Right renal pelvis (tissue), 4 donors: ENCODE data around the gene SESN2. TPM values are rescaled to one million over a fixed set of nuclear protein-coding genes. Genes with fewer than 3 reads are reported as not detected.

Experiments
- DNase-seq, 4 donors: peaks; one replicate each; pipeline ENCODE4 v3.0.0-alpha.2; 2013; ENCODE audit warnings: low read depth in 4 of 4, low spot score in 3 of 4, missing footprints in 1 of 4
- polyA plus RNA-seq, 4 donors: library from polyadenylated mRNA; unstranded; fragments of 120-200 nt; gene quantifications; one replicate each; pipeline ENCODE4 v1.2.1, GENCODE V29; 2013; ENCODE audit not compliant: insufficient read length in 4 of 4

Gene SESN2, protein sequence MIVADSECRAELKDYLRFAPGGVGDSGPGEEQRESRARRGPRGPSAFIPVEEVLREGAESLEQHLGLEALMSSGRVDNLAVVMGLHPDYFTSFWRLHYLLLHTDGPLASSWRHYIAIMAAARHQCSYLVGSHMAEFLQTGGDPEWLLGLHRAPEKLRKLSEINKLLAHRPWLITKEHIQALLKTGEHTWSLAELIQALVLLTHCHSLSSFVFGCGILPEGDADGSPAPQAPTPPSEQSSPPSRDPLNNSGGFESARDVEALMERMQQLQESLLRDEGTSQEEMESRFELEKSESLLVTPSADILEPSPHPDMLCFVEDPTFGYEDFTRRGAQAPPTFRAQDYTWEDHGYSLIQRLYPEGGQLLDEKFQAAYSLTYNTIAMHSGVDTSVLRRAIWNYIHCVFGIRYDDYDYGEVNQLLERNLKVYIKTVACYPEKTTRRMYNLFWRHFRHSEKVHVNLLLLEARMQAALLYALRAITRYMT
- 10 to 100 TPM; 17.7 to 20.8 (median 19.2) TPM for polyA plus RNA-seq

DNA sequence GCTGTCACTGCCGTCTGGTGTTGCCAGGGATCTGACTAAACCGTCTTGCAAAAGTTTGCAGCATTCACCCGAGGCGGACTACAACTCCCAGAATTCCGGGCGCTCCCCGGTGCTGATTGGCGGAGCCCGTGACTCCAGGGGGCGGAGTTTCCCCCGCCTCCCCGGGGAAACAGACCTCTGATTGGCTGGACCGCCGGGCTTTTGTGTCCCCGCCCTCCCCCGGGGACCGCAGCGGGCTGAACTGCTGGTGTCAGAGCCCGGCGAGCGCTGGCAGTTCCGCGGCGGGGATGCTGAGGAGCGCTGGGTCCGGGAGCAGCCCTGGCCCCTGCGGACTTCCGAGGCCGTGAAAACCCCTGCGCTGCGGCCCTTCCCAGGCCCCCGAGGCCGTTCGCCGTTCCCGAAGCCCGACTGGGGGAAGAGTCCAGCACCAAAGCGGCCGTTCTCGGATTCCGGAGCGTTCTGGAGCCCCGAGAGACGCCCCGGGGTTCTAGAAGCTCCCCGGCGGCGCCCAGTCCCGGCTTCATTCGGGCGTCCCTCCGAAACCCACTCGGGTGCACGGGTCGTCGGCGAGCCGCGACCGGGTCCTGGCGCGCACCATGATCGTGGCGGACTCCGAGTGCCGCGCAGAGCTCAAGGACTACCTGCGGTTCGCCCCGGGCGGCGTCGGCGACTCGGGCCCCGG, at the start of gene SESN2:
TSS of gene SESN2 (plus strand) at position 267 of the 682 bp plus-strand sequence. CDS start at position 597, 330 bp downstream.
- peak; percentile 97 for DNase-seq

DNA sequence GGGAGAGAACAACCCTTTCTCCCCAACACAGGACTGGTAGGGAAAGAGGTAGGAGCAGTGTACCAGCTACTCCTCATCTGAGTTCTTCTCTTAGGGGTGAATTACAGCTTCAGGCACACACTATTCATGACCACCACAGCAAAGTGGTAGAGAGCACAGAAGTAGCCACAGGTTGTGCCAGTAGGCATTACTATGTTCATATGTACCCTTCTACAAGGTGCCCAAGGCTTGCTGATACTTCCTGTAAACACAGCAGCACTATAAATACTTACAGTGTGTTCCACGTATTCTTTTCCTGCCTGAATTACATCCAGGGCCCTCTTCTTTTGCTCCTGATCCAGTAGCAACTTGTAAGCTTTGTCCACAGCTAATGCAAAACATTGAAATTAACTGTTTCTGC, 49.6 kb upstream of the SESN2 start:
- no peak for DNase-seq

DNA sequence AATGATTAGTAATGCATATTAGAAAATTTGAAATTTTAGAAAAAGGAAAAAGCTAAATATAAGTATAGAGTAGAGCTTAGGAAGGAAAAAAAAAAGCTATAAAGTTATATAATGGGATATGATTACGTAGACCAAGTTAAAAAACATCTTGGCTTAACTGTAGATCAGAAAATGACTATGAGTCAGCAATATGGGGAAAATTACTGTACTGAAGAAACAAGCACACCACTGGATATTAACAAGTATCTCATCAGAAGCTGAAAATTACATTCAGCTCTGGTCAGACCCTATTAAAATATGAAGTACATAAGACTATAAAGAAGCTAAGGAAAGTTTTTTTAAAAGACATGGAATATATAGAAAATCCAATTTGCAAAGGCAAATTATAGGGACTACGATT, 46.0 kb upstream of the SESN2 start:
- no peak for DNase-seq

DNA sequence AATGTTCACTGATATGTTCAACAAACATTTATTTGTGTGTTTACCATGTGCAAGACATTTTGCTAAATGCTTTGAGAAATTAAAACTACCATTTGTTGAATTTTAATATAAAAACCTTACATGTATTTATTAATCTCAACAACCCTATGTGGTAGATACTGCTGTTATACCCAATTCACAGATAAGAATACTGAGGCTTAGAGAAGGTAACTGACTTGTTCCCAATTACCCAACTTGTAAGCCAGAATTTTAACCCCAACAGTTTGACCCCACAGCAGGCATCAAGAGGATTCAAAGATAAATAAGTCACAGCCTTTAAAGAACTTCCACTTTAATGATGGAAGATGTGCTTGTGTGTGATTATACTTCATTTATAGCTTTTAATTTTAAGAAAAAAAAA, 30.2 kb upstream of the SESN2 start:
- no peak for DNase-seq

DNA sequence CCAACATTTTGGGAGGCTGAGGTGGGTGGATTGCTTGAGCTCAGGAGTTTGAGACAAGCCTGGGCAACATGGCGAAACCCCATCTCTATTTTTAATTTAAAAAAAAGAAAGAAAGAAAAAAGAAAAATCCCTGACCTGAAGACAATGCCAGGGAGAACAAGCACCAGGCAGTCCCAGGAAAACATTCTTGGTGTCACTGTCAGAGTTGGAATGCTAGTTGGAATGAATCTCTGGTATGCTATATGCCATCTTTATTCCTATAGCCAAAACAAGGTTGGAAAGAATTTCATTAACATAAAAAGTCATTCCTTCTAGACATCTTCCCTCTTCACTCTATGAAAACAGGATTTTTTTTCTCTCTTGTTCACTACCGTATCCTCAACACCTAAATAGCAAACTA, 29.3 kb upstream of the SESN2 start:
- no peak for DNase-seq

DNA sequence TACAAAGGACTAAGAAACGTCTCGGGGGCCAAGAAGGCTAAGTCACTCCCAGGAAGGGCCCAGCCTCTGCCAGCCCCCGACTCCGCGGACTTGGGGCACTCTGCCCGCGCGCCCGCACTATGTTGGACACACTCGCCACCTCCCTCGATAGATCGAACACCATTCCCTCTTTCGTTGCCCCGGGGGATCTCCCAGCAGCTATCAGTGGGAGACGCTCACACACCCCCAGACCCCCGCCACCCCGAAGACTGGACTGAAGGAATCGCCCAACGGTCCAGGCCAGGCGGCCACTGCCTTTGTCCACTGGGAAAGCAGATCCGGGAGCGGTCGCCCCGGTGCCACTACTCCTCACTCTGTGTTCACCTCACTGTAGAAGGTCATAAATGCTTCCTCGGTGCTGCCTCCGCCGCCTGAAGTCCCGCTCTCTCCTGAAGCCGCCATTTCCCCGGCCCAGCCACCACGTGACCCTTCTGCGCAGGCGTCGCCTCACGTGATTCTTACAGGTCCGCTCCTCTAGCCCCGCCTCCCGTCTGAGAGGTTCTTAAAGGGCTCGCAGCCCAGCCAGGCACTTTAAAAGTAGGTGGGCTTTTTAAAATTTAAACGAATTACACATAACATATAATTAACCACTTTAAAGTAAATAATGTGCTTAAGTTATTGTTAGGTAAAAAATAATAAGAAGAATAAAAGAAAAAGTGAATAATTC, 26.6 kb upstream of the SESN2 start, which contains the start of gene DNAJC8:
TSS of gene DNAJC8 (minus strand) at position 472 of the 706 bp plus-strand sequence. CDS start at position 441, 31 bp downstream.
- peak in 3 of 4 donors; percentile 83 to 92 (median 85) for DNase-seq

DNA sequence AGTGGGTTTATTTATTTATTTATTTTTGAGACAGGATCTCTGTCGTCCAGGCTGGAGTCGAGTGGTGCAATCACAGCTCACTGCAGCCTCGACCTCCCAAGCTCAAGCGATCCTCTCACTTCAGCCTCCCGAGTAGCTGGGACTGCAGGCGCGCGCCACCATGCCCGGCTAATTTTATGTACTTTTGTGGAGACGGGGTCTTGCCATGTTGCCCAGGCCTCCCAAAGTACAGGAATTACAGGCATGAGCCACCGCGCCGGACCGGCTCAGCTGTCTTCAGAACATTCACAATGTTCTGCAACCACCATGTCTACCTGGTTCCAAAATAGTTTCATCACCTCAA, 26.1 kb upstream of the SESN2 start:
- no peak for DNase-seq

DNA sequence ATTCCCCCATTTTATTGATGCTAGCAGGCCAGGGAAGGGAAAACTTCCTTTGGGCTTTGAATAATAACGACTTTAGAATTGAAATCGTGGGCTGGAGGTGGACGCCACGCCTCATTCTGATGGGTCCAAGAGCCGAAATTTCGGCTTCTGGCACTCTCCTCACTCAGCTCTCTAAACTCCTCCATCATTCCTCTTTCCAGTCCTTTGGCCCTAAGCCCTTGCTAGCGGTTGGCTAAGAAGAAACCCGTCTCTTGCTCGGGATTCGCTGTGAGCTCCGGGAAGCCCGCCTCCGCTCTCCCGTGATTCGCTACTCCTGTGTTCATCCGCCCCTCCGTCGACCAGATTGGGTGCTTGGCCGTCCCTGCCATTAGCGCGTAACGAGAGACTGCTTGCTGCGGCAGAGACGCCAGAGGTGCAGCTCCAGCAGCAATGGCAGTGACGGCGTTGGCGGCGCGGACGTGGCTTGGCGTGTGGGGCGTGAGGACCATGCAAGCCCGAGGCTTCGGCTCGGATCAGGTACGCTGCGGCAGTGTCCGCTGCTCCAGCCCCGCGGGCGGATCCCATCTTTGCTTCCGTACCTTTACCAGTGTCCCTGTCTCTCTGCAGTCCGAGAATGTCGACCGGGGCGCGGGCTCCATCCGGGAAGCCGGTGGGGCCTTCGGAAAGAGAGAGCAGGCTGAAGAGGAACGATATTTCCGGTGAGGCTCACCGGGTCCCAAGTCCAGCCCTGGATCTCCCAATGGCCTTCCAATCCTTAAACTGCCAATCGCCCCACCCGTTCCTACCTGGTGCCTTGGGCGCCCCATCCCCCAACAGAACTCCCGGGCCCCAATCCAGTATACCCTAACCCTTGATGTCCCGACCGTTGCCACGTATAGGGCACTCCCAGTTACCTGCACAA, 23.3 kb upstream of the SESN2 start, which contains the start of gene ATP5IF1:
TSS of gene ATP5IF1 (plus strand) at position 370 of the 901 bp plus-strand sequence. CDS start at position 430, 60 bp downstream.
- DNase-seq = peak; percentile 88 to 96 (median 96)

DNA sequence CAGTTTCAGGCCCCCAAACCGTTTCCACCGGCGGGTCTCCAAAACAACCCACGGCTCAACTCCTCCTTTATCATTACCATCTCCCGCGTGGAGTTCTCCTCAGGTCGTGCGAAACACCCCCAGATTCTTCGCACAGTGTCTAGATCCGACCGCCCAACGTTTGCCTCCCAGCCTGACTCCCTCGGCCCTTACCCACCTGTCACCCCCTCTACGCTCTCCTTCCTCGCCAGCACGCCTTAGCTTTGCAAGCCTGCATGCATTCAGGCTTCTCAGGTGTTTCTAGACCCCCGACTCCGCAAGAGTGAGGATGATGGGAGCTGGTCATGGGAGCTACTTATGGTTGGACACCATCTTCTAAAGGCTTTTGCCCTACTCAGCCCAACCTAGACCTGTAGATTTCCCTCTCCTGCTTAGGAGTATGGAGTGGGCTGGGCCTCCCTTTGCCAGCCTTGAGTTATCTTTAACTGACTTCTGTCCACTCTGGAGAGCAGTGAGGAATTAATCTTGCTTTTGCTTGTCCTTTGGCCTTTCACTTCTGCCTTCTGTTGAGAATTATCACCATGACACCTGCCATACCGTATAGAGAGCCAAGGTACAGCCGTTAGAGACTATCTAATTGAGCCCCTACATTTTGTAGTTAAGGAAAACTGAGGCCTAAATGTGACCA, 22.5 kb upstream of the SESN2 start:
- DNase-seq = no peak

DNA sequence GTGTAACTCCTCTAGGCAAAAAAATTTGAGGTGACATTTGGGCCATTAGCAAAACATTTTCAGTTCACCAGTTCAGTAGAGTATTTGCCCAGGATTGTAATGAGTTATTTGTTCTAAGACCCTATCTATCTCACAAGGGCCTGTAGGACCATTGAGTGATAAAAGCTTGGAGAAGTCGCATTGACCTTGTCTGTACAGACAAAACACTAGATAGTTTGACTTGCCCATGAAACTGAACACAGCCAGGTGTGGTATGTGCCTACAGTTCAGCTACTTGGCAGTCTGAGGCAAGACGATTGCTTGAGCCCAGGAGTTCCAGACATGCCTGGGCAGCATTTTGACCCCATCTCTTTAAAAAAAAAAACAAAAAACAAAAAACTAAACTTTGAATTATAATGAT, 20.3 kb upstream of the SESN2 start:
- no peak for DNase-seq

DNA sequence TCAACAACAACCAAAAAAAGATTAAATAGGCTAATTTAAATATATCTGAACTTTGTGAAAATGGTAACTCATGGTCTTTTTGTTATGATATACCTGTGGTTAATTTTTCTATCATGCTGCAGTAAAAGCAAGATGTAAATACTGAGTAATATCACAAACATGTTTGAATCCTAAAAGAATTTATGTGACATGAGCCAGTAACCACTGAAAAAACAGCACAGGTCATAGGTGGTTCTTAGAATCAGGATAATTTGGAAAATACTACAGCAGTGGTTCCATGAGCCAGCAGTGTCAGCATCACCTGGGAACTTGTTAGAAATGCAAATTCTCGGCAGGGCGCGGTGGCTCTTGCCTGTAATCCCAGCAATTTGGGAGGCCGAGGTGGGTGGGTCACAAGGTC, 19.3 kb upstream of the SESN2 start:
- no peak for DNase-seq

DNA sequence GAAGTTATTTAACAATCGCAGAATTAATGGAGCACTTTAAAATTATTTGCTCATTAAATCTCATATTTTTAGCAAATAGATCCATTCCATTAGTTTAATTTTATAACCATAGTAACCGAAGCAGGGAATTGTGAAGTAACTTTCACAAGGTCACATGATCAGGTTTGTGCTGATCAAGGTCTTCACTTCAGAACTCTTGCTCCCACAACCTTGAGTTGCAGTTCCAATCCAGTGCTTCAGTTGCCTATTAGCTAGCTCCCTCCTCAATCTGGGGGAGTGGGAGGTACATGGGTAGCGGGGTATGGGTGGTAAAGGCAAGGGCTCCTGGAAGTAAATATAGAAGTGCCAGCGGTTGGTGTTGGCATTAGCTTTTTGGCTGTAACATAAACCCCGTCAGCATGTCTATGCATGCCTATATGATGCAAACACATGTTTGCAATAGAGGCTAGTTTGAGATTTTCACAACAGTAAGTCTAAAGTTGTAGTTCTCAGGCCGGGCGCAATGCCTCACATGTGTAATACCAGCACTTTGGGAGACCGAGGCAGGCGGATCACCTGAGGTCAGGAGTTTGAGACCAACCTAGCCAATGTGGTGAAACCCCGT, 17.6 kb upstream of the SESN2 start:
- no peak for DNase-seq

DNA sequence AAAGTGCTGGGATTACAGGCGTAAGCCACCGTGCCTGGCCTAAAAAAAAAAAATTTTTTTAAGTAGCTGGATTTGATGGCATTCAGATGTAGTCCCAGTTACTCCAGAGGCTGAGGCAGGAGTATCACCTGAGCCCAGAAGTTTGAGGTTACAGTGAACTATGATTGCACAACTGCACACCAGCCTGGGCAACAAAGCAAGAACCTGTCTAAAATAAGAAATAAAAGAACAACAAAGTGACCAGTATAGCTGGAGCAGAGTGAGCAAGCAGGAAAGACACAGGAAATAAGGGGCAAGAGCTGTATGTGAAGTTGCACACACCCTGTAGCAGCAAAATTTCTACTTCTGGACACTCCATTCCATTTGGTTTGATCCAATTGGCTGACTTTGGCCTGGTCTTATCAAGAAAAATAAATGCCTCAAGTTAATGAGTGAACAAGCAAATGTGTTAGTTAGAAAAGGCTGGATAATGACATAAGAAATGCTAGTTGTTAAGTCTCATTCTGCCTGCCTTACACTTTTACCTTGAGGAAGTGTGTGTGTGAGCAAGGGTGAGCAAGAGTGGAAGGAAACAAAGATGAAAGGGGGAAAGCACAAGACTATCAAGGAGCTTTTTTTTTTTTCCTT, 15.5 kb upstream of the SESN2 start:
- no peak for DNase-seq

DNA sequence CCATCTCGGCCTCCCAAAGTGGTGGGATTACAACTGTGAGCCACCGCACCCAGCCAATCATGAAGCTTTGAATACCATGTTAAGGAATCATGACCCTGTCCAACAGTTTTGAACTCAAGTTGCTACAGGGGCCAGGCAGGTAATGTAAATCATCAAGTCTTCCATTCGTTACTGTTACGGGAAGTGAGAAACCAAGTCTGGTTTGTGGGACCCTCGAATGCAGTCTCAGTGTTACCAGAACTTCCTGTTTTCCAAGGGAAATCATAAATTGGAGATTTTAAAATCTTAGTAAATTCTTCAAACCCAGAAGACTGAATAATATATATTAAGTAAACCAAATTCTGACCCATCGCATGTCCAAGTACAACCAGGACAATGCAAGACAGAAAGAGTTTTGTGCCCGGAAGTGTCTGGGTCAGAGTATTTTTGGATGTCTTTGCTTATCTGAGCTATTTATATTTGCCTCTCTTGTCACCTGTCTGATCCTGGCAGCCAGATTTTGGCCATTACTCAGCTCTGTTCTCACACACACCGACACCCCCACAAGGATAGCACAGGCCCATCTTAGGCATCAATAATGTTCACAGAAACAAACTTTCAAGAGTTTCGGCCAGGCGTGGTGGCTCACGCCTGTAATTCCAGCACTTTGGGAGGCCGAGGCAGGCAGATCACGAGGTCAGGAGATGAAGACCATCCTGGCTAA, 14.6 kb upstream of the SESN2 start:
- no peak for DNase-seq

DNA sequence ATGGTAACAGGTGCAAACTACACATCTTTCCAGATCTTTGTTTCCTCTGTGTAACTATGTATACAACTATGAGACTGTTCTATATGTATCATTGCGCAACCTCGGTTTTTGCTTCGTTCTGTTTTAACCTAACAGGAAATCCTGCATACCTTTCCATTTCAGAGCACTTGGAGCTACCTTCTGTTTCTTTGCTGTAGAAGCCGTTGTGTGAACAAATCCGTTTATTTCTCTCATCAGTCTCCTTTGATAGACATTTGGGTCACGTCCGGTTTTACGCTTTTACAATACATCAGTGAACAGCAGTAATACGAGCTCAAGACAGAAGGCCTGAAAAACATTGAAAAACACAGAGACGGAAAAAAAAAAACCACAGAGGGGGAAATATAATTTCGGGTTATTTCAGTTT, 12.9 kb upstream of the SESN2 start:
- DNase-seq = no peak

DNA sequence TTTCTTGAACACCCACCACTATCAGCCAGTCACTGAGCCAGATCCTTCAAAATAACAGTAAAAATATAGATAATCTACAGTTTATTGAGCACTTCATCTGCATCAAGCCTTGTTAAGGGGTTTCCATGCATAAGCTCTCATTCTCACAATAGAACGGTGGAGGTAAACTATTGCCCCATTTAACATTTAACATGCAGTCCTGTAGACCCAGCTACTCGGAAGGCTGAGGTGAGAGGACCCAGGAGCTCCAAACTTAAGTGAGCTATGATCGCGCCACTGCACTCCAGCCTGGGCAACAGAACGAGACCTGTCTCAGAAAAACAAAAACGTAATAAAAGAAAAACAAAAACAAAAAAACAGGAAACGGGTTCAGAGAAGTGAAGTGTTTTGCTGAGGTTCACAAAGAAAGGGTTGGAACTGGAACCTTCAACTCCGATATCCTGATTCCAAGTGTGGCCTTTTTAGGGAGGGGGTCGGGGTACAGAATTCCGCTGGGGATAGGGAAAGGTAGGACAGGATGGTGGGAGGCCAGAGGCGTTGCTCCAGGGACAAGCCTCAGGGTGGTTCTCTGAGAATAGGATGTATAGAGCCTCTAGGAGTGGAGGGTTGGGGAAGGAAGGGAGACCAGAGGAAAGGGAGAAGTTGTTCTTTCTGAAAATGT, 11.6 kb upstream of the SESN2 start:
- DNase-seq = no peak

DNA sequence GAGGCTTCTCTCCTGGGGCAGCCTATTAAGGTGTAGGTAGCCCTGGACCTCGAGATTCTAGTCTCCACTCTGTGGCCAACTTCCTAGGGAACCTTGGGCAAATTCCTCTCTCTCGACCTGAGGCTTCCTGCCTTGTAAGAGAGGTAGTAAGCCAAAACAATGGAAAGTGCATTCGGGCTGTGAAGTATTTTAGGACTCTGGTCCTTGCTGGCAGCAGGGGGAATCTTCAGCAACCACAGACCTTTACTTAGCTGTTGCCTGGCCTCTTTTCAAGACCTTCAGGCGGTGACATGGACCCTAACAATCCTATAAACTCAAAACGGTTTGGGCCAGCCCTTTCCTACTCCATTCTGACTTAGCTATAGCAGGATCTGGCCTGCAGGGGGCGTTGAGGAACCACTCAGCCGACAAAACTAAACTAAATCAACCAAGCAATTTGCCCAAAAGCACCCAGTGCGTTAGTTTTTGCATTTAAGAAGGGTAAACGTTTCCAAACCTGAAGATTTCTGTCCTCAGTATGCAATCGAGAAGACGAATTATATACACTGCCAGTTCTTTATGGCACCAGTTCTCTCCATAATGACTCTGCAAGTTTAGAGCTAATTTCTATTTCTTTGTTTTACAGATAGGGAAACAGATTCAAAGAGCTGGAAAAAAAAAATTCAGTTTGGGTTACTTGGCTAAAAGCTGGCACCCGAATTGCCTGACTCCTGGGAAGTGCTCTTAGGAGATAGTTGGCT, 10.9 kb upstream of the SESN2 start:
- DNase-seq = peak in 1 of 4 donors; percentile 74
